HL-60/S4 treated with retinoic acid at 250 ng/mL for 4 days and 3 days (cell line): ENCODE results near the gene WNT5A.

ENCODE experiments used
- in situ Hi-C: fragments of 300-500 bp; cut with MboI; formaldehyde crosslinking; loops from 2 replicates; pipeline ENCODE4 v1.7.0; 2022; ENCODE audit warnings: low sequenced_read_pairs

Gene WNT5A

GRCh38 chr3:55486857-55487380, at the start of gene WNT5A:
TSS of gene WNT5A (minus strand) at chr3:55487306. CDS start at chr3:55486985, 321 bp downstream.
- in situ Hi-C loops: no loop called here

- in situ Hi-C loops: no loop called here
Measured at GRCh38 chr3:55534876-55535275, 47.8 kb upstream of the WNT5A start.

GRCh38 chr3:55532806-55533205, 45.7 kb upstream of the WNT5A start:
- in situ Hi-C loops: no loop called here

- in situ Hi-C loops: no loop called here
Measured at GRCh38 chr3:55531321-55531720, 44.2 kb upstream of the WNT5A start.

GRCh38 chr3:55527361-55527760, 40.3 kb upstream of the WNT5A start:
- in situ Hi-C loops: no loop called here

- in situ Hi-C loops: no loop called here
Measured at GRCh38 chr3:55526332-55527030, 39.4 kb upstream of the WNT5A start.

GRCh38 chr3:55525436-55525835, 38.3 kb upstream of the WNT5A start:
- in situ Hi-C loops: no loop called here

- in situ Hi-C loops: no loop called here
Measured at GRCh38 chr3:55524565-55525244, 37.6 kb upstream of the WNT5A start.

- in situ Hi-C loops: no loop called here
Measured at GRCh38 chr3:55523471-55523870, 36.4 kb upstream of the WNT5A start.

- in situ Hi-C loops: no loop called here
Measured at GRCh38 chr3:55521738-55522421, 34.8 kb upstream of the WNT5A start.

- in situ Hi-C loops: no loop called here
Measured at GRCh38 chr3:55521064-55521737, 34.1 kb upstream of the WNT5A start.

- in situ Hi-C loops: no loop called here
Measured at GRCh38 chr3:55519019-55519418, 31.9 kb upstream of the WNT5A start.

- in situ Hi-C loops: no loop called here
Measured at GRCh38 chr3:55518451-55518850, 31.3 kb upstream of the WNT5A start.

- in situ Hi-C loops: no loop called here
Measured at GRCh38 chr3:55516392-55517030, 29.4 kb upstream of the WNT5A start.

- in situ Hi-C loops: no loop called here
Measured at GRCh38 chr3:55515550-55516246, 28.6 kb upstream of the WNT5A start.

GRCh38 chr3:55514962-55515361, 27.9 kb upstream of the WNT5A start:
- in situ Hi-C loops: no loop called here

GRCh38 chr3:55512571-55513343, 25.7 kb upstream of the WNT5A start:
- in situ Hi-C loops: no loop called here

GRCh38 chr3:55511895-55512570, 24.9 kb upstream of the WNT5A start:
- in situ Hi-C loops: no loop called here

GRCh38 chr3:55508335-55508734, 21.2 kb upstream of the WNT5A start:
- in situ Hi-C loops: no loop called here
